H1 (cell line): ENCODE results near the gene NAV3. TPM values are rescaled to one million over a fixed set of nuclear protein-coding genes. Genes with fewer than 3 reads are reported as not detected.

Experiments used
- CTCF ChIA-PET: fragments of 300-600 bp; sonication (Branson Sonifier 250); formaldehyde crosslinking; loops from one replicate; lab custom pipeline; 2021; ENCODE audit not compliant: partially characterized antibody; lab: Charles Lee
- POLR2A ChIA-PET: fragments of 300-600 bp; sonication (Branson Sonifier 250); formaldehyde crosslinking; loops from one replicate; lab custom pipeline; 2021; ENCODE audit warnings: inconsistent platforms; ENCODE audit not compliant: partially characterized antibody; lab: Charles Lee
- DNase-seq, 2 experiments: peaks; one replicate each; pipeline versions ENCODE4 v3.0.0 to v3.0.0-alpha.2; 2010 to 2022; ENCODE audit warnings: low spot score in 2 of 2, low read depth in 1 of 2, mixed read lengths in 1 of 2
- FAIRE-seq: peaks from 2 replicates; lab custom pipeline; 2011; peaks lifted over from hg19 to GRCh38; lab: Jason Lieb, UNC
- H2AFZ ChIP-seq: 2 replicates; pipeline ENCODE4 v1.8.1; 2012; ENCODE audit warnings: low read length, inconsistent platforms
- H2AK5ac ChIP-seq: 2 replicates; pipeline ENCODE4 v1.6.1; 2013; ENCODE audit warnings: low read depth, low read length
- H2BK120ac ChIP-seq: replicated peaks from 2 replicates; pipeline ENCODE3; 2013; ENCODE audit warnings: low read depth, low read length, inconsistent platforms
- H2BK12ac ChIP-seq: 2 replicates; pipeline ENCODE4 v1.6.1; 2013; ENCODE audit warnings: low read depth, low read length
- H2BK15ac ChIP-seq: 2 replicates; pipeline ENCODE4 v1.6.1; 2013; ENCODE audit warnings: low read length
- H2BK20ac ChIP-seq: 2 replicates; pipeline ENCODE4 v1.6.1; 2013; ENCODE audit warnings: low read length
- H2BK5ac ChIP-seq: 2 replicates; pipeline ENCODE4 v1.6.1; 2013; ENCODE audit warnings: low read depth, low read length
- H3K14ac ChIP-seq: 2 replicates; pipeline ENCODE4 v1.6.1; 2013; ENCODE audit warnings: inconsistent platforms; ENCODE audit not compliant: insufficient read length
- H3K18ac ChIP-seq: 2 replicates; pipeline ENCODE4 v1.6.1; 2013; ENCODE audit warnings: low read length; ENCODE audit errors: extremely low read depth
- H3K23ac ChIP-seq: 2 replicates; pipeline ENCODE4 v1.6.1; 2013; ENCODE audit warnings: inconsistent platforms; ENCODE audit not compliant: insufficient read length
- H3K23me2 ChIP-seq: 2 replicates; pipeline ENCODE4 v1.6.1; 2013; ENCODE audit warnings: low read depth, low read length
- H3K27ac ChIP-seq: 2 replicates; pipeline ENCODE4 v1.6.1; 2011; ENCODE audit warnings: low read depth, low read length, inconsistent platforms
- H3K27me3 ChIP-seq, 4 experiments: replicated peaks in 1 of 4; 1 replicate in 1 of 4; 2 replicates in 3 of 4; pipeline versions ENCODE4 v1.6.1 to v1.8.1; 2011 to 2013; ENCODE audit warnings: low read length in 3 of 4, mild to moderate bottlenecking in 3 of 4, inconsistent platforms in 2 of 4, mixed read lengths in 2 of 4, moderate library complexity in 1 of 4; ENCODE audit not compliant: control insufficient read depth in 3 of 4, insufficient read depth in 3 of 4; ENCODE audit errors: extremely low read depth in 1 of 4
- H3K36me3 ChIP-seq, 4 experiments: 2 replicates each; pipeline versions ENCODE4 v1.6.1 to v1.8.1; 2011 to 2013; ENCODE audit warnings: mild to moderate bottlenecking in 4 of 4, low read length in 3 of 4, moderate library complexity in 2 of 4, control low read depth in 1 of 4, inconsistent platforms in 1 of 4; ENCODE audit not compliant: insufficient read depth in 4 of 4, control insufficient read depth in 2 of 4
- H3K4ac ChIP-seq: replicated peaks from 2 replicates; pipeline ENCODE3; 2013; ENCODE audit warnings: low read length, low read depth, mixed read lengths, inconsistent platforms; ENCODE audit not compliant: insufficient read length
- H3K4me1 ChIP-seq, 4 experiments: replicated peaks in 1 of 4; 1 replicate in 1 of 4; 2 replicates in 3 of 4; pipeline versions ENCODE4 v1.6.1 to v1.8.1; 2011 to 2013; ENCODE audit warnings: low read length in 3 of 4, inconsistent platforms in 2 of 4, mixed read lengths in 1 of 4; ENCODE audit not compliant: insufficient read depth in 4 of 4, control insufficient read depth in 3 of 4
- H3K4me2 ChIP-seq, 2 experiments: 2 replicates each; pipeline versions ENCODE4 v1.6.1 to v1.8.1; 2011 to 2013; ENCODE audit warnings: low read depth in 2 of 2, low read length in 2 of 2, control low read depth in 1 of 2, inconsistent platforms in 1 of 2, mild to moderate bottlenecking in 1 of 2; ENCODE audit not compliant: insufficient read depth in 1 of 2
- H3K4me3 ChIP-seq, 4 experiments: fragments of 200-600, 300-600 bp in 1 of 4; sonication (generic), shearing (Covaris generic), sonication (Bioruptor Twin) in 1 of 4; 2 replicates each; pipeline versions ENCODE4 v1.5.1 to v1.8.1; 2011 to 2016; ENCODE audit warnings: low read length in 4 of 4, low read depth in 3 of 4, control low read depth in 2 of 4, inconsistent platforms in 2 of 4, mild to moderate bottlenecking in 2 of 4, mixed read lengths in 1 of 4, moderate library complexity in 1 of 4; ENCODE audit not compliant: insufficient read depth in 2 of 4; ENCODE audit errors: extremely low read depth in 1 of 4
- H3K56ac ChIP-seq: replicated peaks from 2 replicates; pipeline ENCODE3; 2013; ENCODE audit warnings: low read depth, mild to moderate bottlenecking, mixed read lengths, low read length, inconsistent platforms; ENCODE audit not compliant: insufficient read length
- H3K79me1 ChIP-seq: 2 replicates; pipeline ENCODE4 v1.6.1; 2013; ENCODE audit warnings: low read depth, low read length, control low read depth
- H3K79me2 ChIP-seq, 2 experiments: 2 replicates each; pipeline versions ENCODE4 v1.6.1 to v1.8.1; 2012 to 2013; ENCODE audit warnings: low read length in 2 of 2, mild to moderate bottlenecking in 2 of 2, inconsistent platforms in 1 of 2; ENCODE audit not compliant: insufficient read depth in 2 of 2, control insufficient read depth in 1 of 2
- H3K9ac ChIP-seq, 4 experiments: replicated peaks in 1 of 4; 1 replicate in 1 of 4; 2 replicates in 3 of 4; pipeline versions ENCODE4 v1.6.1 to v1.8.1; 2011 to 2013; ENCODE audit warnings: low read depth in 3 of 4, low read length in 3 of 4, control low read depth in 2 of 4, mild to moderate bottlenecking in 2 of 4, moderate library complexity in 2 of 4, inconsistent platforms in 1 of 4; ENCODE audit errors: extremely low read depth in 1 of 4
- H3K9me3 ChIP-seq, 2 experiments: 2 replicates each; pipeline versions ENCODE4 v1.6.1 to v1.8.1; 2012 to 2013; ENCODE audit warnings: mild to moderate bottlenecking in 2 of 2, moderate library complexity in 2 of 2, control low read depth in 1 of 2, inconsistent platforms in 1 of 2, low read depth in 1 of 2, low read length in 1 of 2, mixed read lengths in 1 of 2; ENCODE audit not compliant: insufficient read depth in 2 of 2
- H4K20me1 ChIP-seq, 2 experiments: replicated peaks in 1 of 2; 2 replicates each; pipeline versions ENCODE3 to v1.8.1; 2011 to 2013; ENCODE audit warnings: inconsistent platforms in 2 of 2, low read length in 2 of 2, mild to moderate bottlenecking in 1 of 2; ENCODE audit not compliant: insufficient read depth in 2 of 2, control insufficient read depth in 1 of 2
- H4K5ac ChIP-seq: 2 replicates; pipeline ENCODE4 v1.6.1; 2013; ENCODE audit warnings: low read length, low read depth, mixed read lengths, inconsistent platforms; ENCODE audit not compliant: insufficient read length
- H4K8ac ChIP-seq: 2 replicates; pipeline ENCODE4 v1.8.0; 2013; ENCODE audit warnings: mild to moderate bottlenecking, moderate library complexity, low read length, inconsistent platforms; ENCODE audit not compliant: insufficient read depth; ENCODE audit errors: extremely low read depth
- H4K91ac ChIP-seq: replicated peaks from 2 replicates; pipeline ENCODE3; 2013; ENCODE audit warnings: low read length, mixed read lengths, inconsistent platforms; ENCODE audit not compliant: insufficient read length
- CHD2 ChIP-seq: IDR thresholded peaks from 2 replicates; pipeline ENCODE4 v1.6.1; 2012; ENCODE audit warnings: low read length, improper control_type of control experiment
- CTBP2 ChIP-seq: IDR thresholded peaks from 2 replicates; pipeline ENCODE4 v1.7.0; 2011; ENCODE audit warnings: borderline replicate concordance, mild to moderate bottlenecking, moderate library complexity, mixed read lengths, low read length; ENCODE audit not compliant: insufficient read depth, insufficient read length
- GABPA ChIP-seq: IDR thresholded peaks from 2 replicates; pipeline ENCODE4 v1.6.1; 2011; ENCODE audit warnings: mild to moderate bottlenecking, low read length, moderate library complexity, borderline replicate concordance; ENCODE audit not compliant: insufficient read depth
- KDM4A ChIP-seq: IDR thresholded peaks from one replicate; pipeline ENCODE4 v1.7.1; 2012; ENCODE audit warnings: low read depth, mild to moderate bottlenecking, moderate library complexity, low read length, inconsistent platforms; ENCODE audit not compliant: severe bottlenecking
- NRF1 ChIP-seq: IDR thresholded peaks from 2 replicates; pipeline ENCODE4 v1.6.1; 2011; ENCODE audit warnings: mild to moderate bottlenecking, low read depth, low read length, improper control_type of control experiment
- SIN3A ChIP-seq, 2 experiments: IDR thresholded peaks in 1 of 2; conservative IDR thresholded peaks in 1 of 2; 2 replicates each; pipeline ENCODE4 v1.6.1; 2011 to 2012; ENCODE audit warnings: low read length in 2 of 2, improper control_type of control experiment in 1 of 2, low read depth in 1 of 2, mild to moderate bottlenecking in 1 of 2
- SIRT6 ChIP-seq: IDR thresholded peaks from one replicate; pipeline ENCODE4 v1.7.1; 2012; ENCODE audit warnings: low read length, inconsistent platforms
- SP1 ChIP-seq: IDR thresholded peaks from 2 replicates; pipeline ENCODE4 v1.6.1; 2011; ENCODE audit warnings: low read depth, low read length
- TAF7 ChIP-seq: optimal IDR thresholded peaks from 2 replicates; pipeline ENCODE3; 2011; ENCODE audit warnings: low read depth, mild to moderate bottlenecking, inconsistent platforms, low read length, moderate library complexity, borderline replicate concordance
- TEAD4 ChIP-seq: IDR thresholded peaks from 2 replicates; pipeline ENCODE4 v1.6.1; 2012; ENCODE audit warnings: low read depth, low read length, inconsistent platforms, mixed read lengths
- WGBS, 2 experiments: shearing (Covaris generic) in 1 of 2; methylation state at CpG; one replicate each; pipeline versions ENCODE4 v1.1.6 to v1.1.7; 2013 to 2015; ENCODE audit warnings: low lambda C conversion rate in 2 of 2, mixed read lengths in 2 of 2, inconsistent platforms in 1 of 2, low coverage in 1 of 2, missing lambda C conversion rate in 1 of 2; ENCODE audit not compliant: insufficient replicate concordance in 2 of 2, insufficient coverage in 1 of 2, insufficient read length in 1 of 2; ENCODE audit errors: extremely low coverage in 1 of 2, missing lambda C conversion rate in 1 of 2; 5-methylcytosine and 5-hydroxymethylcytosine counted together
- polyA plus RNA-seq, 7 experiments: library from polyadenylated mRNA; depleted of rRNA in 3 of 7; stranded (reverse) in 5 of 7; unstranded in 2 of 7; fragments of >200 nt in 5 of 7; fragments of 200-250 nt in 2 of 7; gene quantifications; 1 replicate in 5 of 7; 2 replicates in 1 of 7; 4 replicates in 1 of 7; pipeline versions ENCODE4 v1.2.1 to v1.2.3, GENCODE V29; 2011 to 2013; ENCODE audit warnings: missing spikeins in 2 of 7, mixed read lengths in 2 of 7
- total RNA-seq: library from RNA; stranded (reverse); fragmentation: NEBNext Ultra II Directional; extraction: Animal tissue kit (Norgen Biotek cat#: 25700); gene quantifications from 2 replicates; pipeline ENCODE4 v1.2.1, GENCODE V29; 2021
- TF ChIP-seq, protein P1 (sequence below), 3 experiments: IDR thresholded peaks; 1 replicate in 2 of 3; 2 replicates in 1 of 3; pipeline versions ENCODE4 v1.5.1 to v1.6.1; 2011; ENCODE audit warnings: low read length in 3 of 3, mild to moderate bottlenecking in 3 of 3, inconsistent platforms in 2 of 3, low read depth in 1 of 3, moderate library complexity in 1 of 3; ENCODE audit not compliant: insufficient read depth in 1 of 3; ENCODE audit errors: control extremely low read depth in 1 of 3

NAV3 gene
- total and polyA plus RNA-seq, 2 of the 8 experiments (the other 6 are each of a cell fraction or from before 2014, with no cell fraction given), result 0.47 to 5.0 TPM

DNA sequence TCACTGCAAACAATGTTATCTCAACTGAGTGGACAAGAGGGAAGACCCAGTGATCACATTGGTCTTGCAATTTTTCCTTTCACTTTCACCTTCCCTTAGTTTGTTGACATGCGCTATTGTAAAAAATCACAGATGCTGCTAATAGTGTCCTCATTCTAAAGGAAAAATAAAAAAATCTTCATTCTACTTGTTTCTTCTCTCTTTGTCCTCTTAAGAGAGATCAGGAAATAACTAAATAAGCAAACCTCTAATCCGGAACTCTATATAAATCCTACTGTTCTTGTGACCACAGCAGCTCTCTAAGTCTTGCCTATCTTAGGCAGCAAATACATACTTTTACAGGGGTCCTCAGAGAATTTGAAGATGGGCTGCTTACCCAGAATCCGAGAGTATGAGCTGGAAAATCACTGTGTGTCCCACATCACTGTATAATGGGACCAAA lies 257.7 kb downstream of the NAV3 start:
- DNase-seq (no peak), FAIRE-seq (no peak)
- Histone ChIP-seq H2BK20ac (no peak overlapping the region), H3K4me2 (no peak overlapping the region), H3K23ac (no peak overlapping the region), H3K4me3 (no peak overlapping the region), H4K20me1 (no peaks in the 10 kb centered on the region), H3K18ac (no peak overlapping the region), H2AFZ (no peak overlapping the region), H3K4me1 (no peaks in the 10 kb centered on the region), H3K9ac (no peak overlapping the region), H2AK5ac (no peak overlapping the region), H3K14ac (no peak overlapping the region), H3K36me3 (no peaks in the 10 kb centered on the region), H3K27me3 (no peaks in the 10 kb centered on the region), H2BK5ac (no peak overlapping the region), H3K79me2 (no peaks in the 10 kb centered on the region), H4K91ac (no peak overlapping the region), H2BK12ac (no peak overlapping the region), H3K27ac (no peak overlapping the region), H2BK120ac (no peak overlapping the region), H4K8ac (no peak overlapping the region), H3K9me3 (no peaks in the 10 kb centered on the region), H3K23me2 (no peaks in the 10 kb centered on the region), H3K79me1 (no peaks in the 10 kb centered on the region), H4K5ac (no peak overlapping the region), H3K4ac (no peak overlapping the region), H2BK15ac (no peak overlapping the region), H3K56ac (no peak overlapping the region)
- WGBS, 2 experiments, result 90% methylated on average over 3 of the region's 3 CpGs; no CpG with 5 or more reads in 1 of the 2 experiments
- POLR2A ChIA-PET, result no interaction called here
- CTCF ChIA-PET, result interaction anchor here (0.6 to 0.8 kb wide), 2 partner anchors 13 to 31 kb away, joined by 3 read pairs; no protein-coding TSS in a partner anchor
- TF ChIP-seq SIN3A (conservative IDR thresholded peaks at IDR 0.05 in 1 of 2, IDR thresholded peaks at IDR 0.05 in 1 of 2; ENCODE audit: low read depth in 1 of 2, low read length in 2 of 2), result no peak
- TF ChIP-seq GABPA, result no peak
- no peak for TF ChIP-seq KDM4A
- TF ChIP-seq CTBP2, result no peak
- TF ChIP-seq CHD2, result no peak
- TF ChIP-seq SIRT6, result no peak
- TF ChIP-seq, protein P1, sequence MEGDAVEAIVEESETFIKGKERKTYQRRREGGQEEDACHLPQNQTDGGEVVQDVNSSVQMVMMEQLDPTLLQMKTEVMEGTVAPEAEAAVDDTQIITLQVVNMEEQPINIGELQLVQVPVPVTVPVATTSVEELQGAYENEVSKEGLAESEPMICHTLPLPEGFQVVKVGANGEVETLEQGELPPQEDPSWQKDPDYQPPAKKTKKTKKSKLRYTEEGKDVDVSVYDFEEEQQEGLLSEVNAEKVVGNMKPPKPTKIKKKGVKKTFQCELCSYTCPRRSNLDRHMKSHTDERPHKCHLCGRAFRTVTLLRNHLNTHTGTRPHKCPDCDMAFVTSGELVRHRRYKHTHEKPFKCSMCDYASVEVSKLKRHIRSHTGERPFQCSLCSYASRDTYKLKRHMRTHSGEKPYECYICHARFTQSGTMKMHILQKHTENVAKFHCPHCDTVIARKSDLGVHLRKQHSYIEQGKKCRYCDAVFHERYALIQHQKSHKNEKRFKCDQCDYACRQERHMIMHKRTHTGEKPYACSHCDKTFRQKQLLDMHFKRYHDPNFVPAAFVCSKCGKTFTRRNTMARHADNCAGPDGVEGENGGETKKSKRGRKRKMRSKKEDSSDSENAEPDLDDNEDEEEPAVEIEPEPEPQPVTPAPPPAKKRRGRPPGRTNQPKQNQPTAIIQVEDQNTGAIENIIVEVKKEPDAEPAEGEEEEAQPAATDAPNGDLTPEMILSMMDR (IDR thresholded peaks at IDR 0.05; ENCODE audit: control extremely low read depth in 1 of 3, insufficient read depth in 1 of 3, low read depth in 1 of 3, low read length in 3 of 3), result no peak
- no peak for TF ChIP-seq TAF7
- TF ChIP-seq TEAD4, result no peak
- TF ChIP-seq NRF1, result no peak
- TF ChIP-seq SP1, result no peak
